ENCODE data around the gene HSPB2. TPM values are rescaled to one million over a fixed set of nuclear protein-coding genes. Genes with fewer than 3 reads are reported as not detected.

HSPB2 gene
- total RNA-seq, 1 experiment from 2014 or later, result not detected

GRCh38 chr11:111908639-111909305 is 3.8 kb upstream of the HSPB2 start:
- H3K4me2 ChIP-seq (ENCODE audit: low read length), result no peak overlapping the region
- H3K9me2 ChIP-seq (ENCODE audit: insufficient read depth), result no peaks in the 10 kb centered on the region
- RAD21 ChIA-PET (ENCODE audit: low non-redundant PET in 1 of 2, low total read pairs in 2 of 2, uncharacterized antibody in 2 of 2, unreplicated experiment in 2 of 2), result no interaction called here
- no peaks in the 10 kb centered on the region for H3K79me2 ChIP-seq (ENCODE audit: insufficient read depth, low read length)
- no peaks in the 10 kb centered on the region; a peak in 1 of 4 replicates for H3K4me1 ChIP-seq (ENCODE audit: control insufficient read depth in 1 of 2, insufficient read depth in 2 of 2, low read length in 2 of 2)
- H2AFZ ChIP-seq (ENCODE audit: low read depth, low read length, poor library complexity, severe bottlenecking), result no peak overlapping the region
- DNase-seq (ENCODE audit: low read depth, low spot score), result no peak
- intact Hi-C loops (cut with micrococcal nuclease), result no loop called here
- no peaks in the 10 kb centered on the region for H3K36me3 ChIP-seq (ENCODE audit: control insufficient read depth in 1 of 2, insufficient read depth in 2 of 2, low read length in 2 of 2)
- no peak overlapping the region for H3K27ac ChIP-seq (ENCODE audit: low read depth, low read length)
- CTCF ChIA-PET, result no interaction called here
- no peak overlapping the region for H3K9ac ChIP-seq (ENCODE audit: low read length)
- POLR2A ChIA-PET, result no interaction called here
- TF ChIP-seq ZNF274 (IDR thresholded peaks at IDR 0.05; ENCODE audit: low read depth, low read length) (no peak), SIN3A (IDR thresholded peaks at IDR 0.05; ENCODE audit: low read depth) (no peak), EZH2 (IDR thresholded peaks at IDR 0.05) (no peak), SP1 (IDR thresholded peaks at IDR 0.05; ENCODE audit: low read depth) (no peak)
- BruUV-seq (replicated peaks), result no TSS peak
- no peaks in the 10 kb centered on the region for H4K20me1 ChIP-seq (ENCODE audit: insufficient read depth)
- H3K9me3 ChIP-seq (ENCODE audit: control insufficient read depth in 1 of 2, insufficient read depth in 1 of 2, low read depth in 1 of 2, low read length in 2 of 2), result no peaks in the 10 kb centered on the region
- H3K27me3 ChIP-seq (ENCODE audit: insufficient read depth, low read length), result 0 out of 2 replicates have a peak, but pooled peaks cover 4% of the 10 kb centered on the region
- no peak for ATAC-seq
- H3K4me3 ChIP-seq (replicated peaks in 1 of 2; ENCODE audit: low read depth in 1 of 2, low read length in 2 of 2), result no peak overlapping the region

- Histone ChIP-seq H4K20me1 (ENCODE audit: insufficient read depth) (no peaks in the 10 kb centered on the region), H2AFZ (ENCODE audit: low read depth, low read length, poor library complexity, severe bottlenecking) (no peak overlapping the region), H3K36me3 (ENCODE audit: control insufficient read depth in 1 of 2, insufficient read depth in 2 of 2, low read length in 2 of 2) (no peaks in the 10 kb centered on the region), H3K9me2 (ENCODE audit: insufficient read depth) (no peaks in the 10 kb centered on the region), H3K4me2 (ENCODE audit: low read length) (no peak overlapping the region), H3K4me1 (ENCODE audit: control insufficient read depth in 1 of 2, insufficient read depth in 2 of 2, low read length in 2 of 2) (no peaks in the 10 kb centered on the region; a peak in 1 of 4 replicates), H3K4me3 (replicated peaks in 1 of 2; ENCODE audit: low read depth in 1 of 2, low read length in 2 of 2) (no peak overlapping the region), H3K79me2 (ENCODE audit: insufficient read depth, low read length) (no peaks in the 10 kb centered on the region), H3K9ac (ENCODE audit: low read length) (no peak overlapping the region), H3K9me3 (ENCODE audit: control insufficient read depth in 1 of 2, insufficient read depth in 1 of 2, low read depth in 1 of 2, low read length in 2 of 2) (no peaks in the 10 kb centered on the region), H3K27ac (ENCODE audit: low read depth, low read length) (no peak overlapping the region), H3K27me3 (ENCODE audit: insufficient read depth, low read length) (peaks cover 4% of the 10 kb centered on the region; the same call in 1 of the 2 replicates)
- DNase-seq (ENCODE audit: low read depth, low spot score) (no peak), ATAC-seq (no peak)
- intact Hi-C loops (cut with micrococcal nuclease), result no loop called here
- TF ChIP-seq REST (IDR thresholded peaks at IDR 0.05; ENCODE audit: low read depth) (no peak), EZH2phosphoT487 (IDR thresholded peaks at IDR 0.05; ENCODE audit: borderline replicate concordance) (no peak)
- CTCF ChIA-PET, result no interaction called here
- POLR2A ChIA-PET, result no interaction called here
- RAD21 ChIA-PET (ENCODE audit: low non-redundant PET in 1 of 2, low total read pairs in 2 of 2, uncharacterized antibody in 2 of 2, unreplicated experiment in 2 of 2), result no interaction called here
- no TSS peak for BruUV-seq (replicated peaks)
Observed at GRCh38 chr11:111909378-111909777, 3.2 kb upstream of the HSPB2 start.
